ENCODE measurements around the gene IGSF5. TPM values are rescaled to one million over a fixed set of nuclear protein-coding genes. Genes with fewer than 3 reads are reported as not detected.

The IGSF5 gene
- polyA plus RNA-seq, 3 donors, result not detected

- no peaks in the 10 kb centered on the region for H3K4me1 ChIP-seq (ENCODE audit: control insufficient read depth in 1 of 2, insufficient read depth in 2 of 2, low read length in 2 of 2)
- no peak overlapping the region for H2AFZ ChIP-seq (ENCODE audit: insufficient read depth, low read depth, low read length, poor library complexity, severe bottlenecking)
- peaks cover 1 to 11% (median 6%) of the 10 kb centered on the region in 7 donors for H3K9me3 Mint-ChIP-seq
- no peaks in the 10 kb centered on the region for H3K9me3 ChIP-seq (replicated peaks in 1 of 2; ENCODE audit: control insufficient read depth in 1 of 2, insufficient read depth in 1 of 2, low read length in 2 of 2)
- H3K4me1 Mint-ChIP-seq, result no peaks in the 10 kb centered on the region
- H3K9ac ChIP-seq (ENCODE audit: insufficient read depth, low read length, poor library complexity, severe bottlenecking), result no peak overlapping the region
- H3K4me2 ChIP-seq (replicated peaks; ENCODE audit: extremely low read depth, low read length, poor library complexity, severe bottlenecking), result no peak overlapping the region
- peaks cover 1 to 2% (median 2%) of the 10 kb centered on the region in 3 donors for H3K27me3 Mint-ChIP-seq (ENCODE audit: low read depth in 3 of 3)
- intact Hi-C loops (cut with micrococcal nuclease), result no loop called here
- no peak overlapping the region for H3K27ac Mint-ChIP-seq
- no peak overlapping the region for H3K4me3 Mint-ChIP-seq
- H3K79me2 ChIP-seq (ENCODE audit: insufficient read depth, low read length), result no peaks in the 10 kb centered on the region
- no peaks in the 10 kb centered on the region for H3K36me3 ChIP-seq (replicated peaks in 1 of 2; ENCODE audit: control insufficient read depth in 1 of 2, insufficient read depth in 2 of 2, low read length in 2 of 2)
- H4K20me1 ChIP-seq (ENCODE audit: insufficient read depth, low read length), result no peaks in the 10 kb centered on the region
- no peak overlapping the region for H3K4me3 ChIP-seq (replicated peaks in 1 of 3; ENCODE audit: low read depth in 2 of 3, low read length in 3 of 3)
- WGBS (ENCODE audit: insufficient coverage), result no CpG with 5 or more reads among the region's 1 CpG
- no peak for DNase-seq
- H3K36me3 Mint-ChIP-seq, result no peaks in the 10 kb centered on the region
- H3K27me3 ChIP-seq (ENCODE audit: control insufficient read depth in 2 of 2, insufficient read depth in 2 of 2, low read length in 2 of 2), result no peaks in the 10 kb centered on the region
- no peak for TF ChIP-seq CTCF (IDR thresholded peaks at IDR 0.05)
- H3K27ac ChIP-seq (ENCODE audit: low read depth in 1 of 2, low read length in 2 of 2), result no peak overlapping the region
Observed at GRCh38 chr21:39812983-39813382, 68.0 kb downstream of the IGSF5 start.

- H2AFZ ChIP-seq (ENCODE audit: insufficient read depth, low read depth, low read length, poor library complexity, severe bottlenecking), result no peak overlapping the region
- H3K9ac ChIP-seq (ENCODE audit: insufficient read depth, low read length, poor library complexity, severe bottlenecking), result no peak overlapping the region
- Mint-ChIP-seq H3K27me3 (ENCODE audit: low read depth in 3 of 3) (peaks cover 0 to 1% (median 0%) of the 10 kb centered on the region in 3 donors), H3K4me3 (no peak overlapping the region), H3K9me3 (peaks cover 0 to 4% (median 1%) of the 10 kb centered on the region in 7 donors), H3K36me3 (no peaks in the 10 kb centered on the region), H3K4me1 (no peaks in the 10 kb centered on the region), H3K27ac (no peak overlapping the region)
- no peak overlapping the region for H3K27ac ChIP-seq (ENCODE audit: low read depth in 1 of 2, low read length in 2 of 2)
- no peaks in the 10 kb centered on the region for H3K79me2 ChIP-seq (ENCODE audit: insufficient read depth, low read length)
- no peaks in the 10 kb centered on the region for H4K20me1 ChIP-seq (ENCODE audit: insufficient read depth, low read length)
- no peak overlapping the region for H3K4me2 ChIP-seq (replicated peaks; ENCODE audit: extremely low read depth, low read length, poor library complexity, severe bottlenecking)
- TF ChIP-seq CTCF (IDR thresholded peaks at IDR 0.05), result no peak
- no peaks in the 10 kb centered on the region for H3K4me1 ChIP-seq (ENCODE audit: control insufficient read depth in 1 of 2, insufficient read depth in 2 of 2, low read length in 2 of 2)
- H3K9me3 ChIP-seq (replicated peaks in 1 of 2; ENCODE audit: control insufficient read depth in 1 of 2, insufficient read depth in 1 of 2, low read length in 2 of 2), result no peaks in the 10 kb centered on the region
- no peak overlapping the region for H3K4me3 ChIP-seq (replicated peaks in 1 of 3; ENCODE audit: low read depth in 2 of 3, low read length in 3 of 3)
- WGBS (ENCODE audit: insufficient coverage), result 92% methylated on average over 1 of the region's 2 CpGs
- H3K27me3 ChIP-seq (ENCODE audit: control insufficient read depth in 2 of 2, insufficient read depth in 2 of 2, low read length in 2 of 2), result no peaks in the 10 kb centered on the region
- H3K36me3 ChIP-seq (replicated peaks in 1 of 2; ENCODE audit: control insufficient read depth in 1 of 2, insufficient read depth in 2 of 2, low read length in 2 of 2), result no peaks in the 10 kb centered on the region
- intact Hi-C loops (cut with micrococcal nuclease), result no loop called here
- peak in 2 of 3 donors; percentile 6 to 12 for DNase-seq
Observed at GRCh38 chr21:39818557-39818956, 73.6 kb downstream of the IGSF5 start.
